H7 (cell line): Measurements from ENCODE around the gene JPT1. TPM values are rescaled to one million over a fixed set of nuclear protein-coding genes. Genes with fewer than 3 reads are reported as not detected.

Source experiments
- DNase-seq: peaks from one replicate; pipeline ENCODE4 v3.0.0; 2012
- H3K27me3 ChIP-seq: 2 replicates; pipeline ENCODE4 v1.6.0; 2011; ENCODE audit warnings: mild to moderate bottlenecking, low read length; ENCODE audit not compliant: control insufficient read depth, insufficient read depth
- H3K36me3 ChIP-seq: replicated peaks from 2 replicates; pipeline ENCODE4 v1.5.1; 2011; ENCODE audit warnings: low read length; ENCODE audit not compliant: control insufficient read depth, insufficient read depth
- H3K4me3 ChIP-seq: 2 replicates; pipeline ENCODE4 v1.5.1; 2011; ENCODE audit warnings: low read depth, mild to moderate bottlenecking, control low read depth, low read length, moderate library complexity; ENCODE audit not compliant: insufficient read depth
- total RNA-seq: library from RNA; depleted of rRNA; stranded (reverse); fragments of >200 nt; shearing (Covaris generic); gene quantifications from 2 replicates; pipeline ENCODE4 v1.2.3, GENCODE V29; 2014; rRNA removed

Gene JPT1, protein sequence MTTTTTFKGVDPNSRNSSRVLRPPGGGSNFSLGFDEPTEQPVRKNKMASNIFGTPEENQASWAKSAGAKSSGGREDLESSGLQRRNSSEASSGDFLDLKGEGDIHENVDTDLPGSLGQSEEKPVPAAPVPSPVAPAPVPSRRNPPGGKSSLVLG
- total RNA-seq = 410 and 454 TPM in 2 replicates

DNA sequence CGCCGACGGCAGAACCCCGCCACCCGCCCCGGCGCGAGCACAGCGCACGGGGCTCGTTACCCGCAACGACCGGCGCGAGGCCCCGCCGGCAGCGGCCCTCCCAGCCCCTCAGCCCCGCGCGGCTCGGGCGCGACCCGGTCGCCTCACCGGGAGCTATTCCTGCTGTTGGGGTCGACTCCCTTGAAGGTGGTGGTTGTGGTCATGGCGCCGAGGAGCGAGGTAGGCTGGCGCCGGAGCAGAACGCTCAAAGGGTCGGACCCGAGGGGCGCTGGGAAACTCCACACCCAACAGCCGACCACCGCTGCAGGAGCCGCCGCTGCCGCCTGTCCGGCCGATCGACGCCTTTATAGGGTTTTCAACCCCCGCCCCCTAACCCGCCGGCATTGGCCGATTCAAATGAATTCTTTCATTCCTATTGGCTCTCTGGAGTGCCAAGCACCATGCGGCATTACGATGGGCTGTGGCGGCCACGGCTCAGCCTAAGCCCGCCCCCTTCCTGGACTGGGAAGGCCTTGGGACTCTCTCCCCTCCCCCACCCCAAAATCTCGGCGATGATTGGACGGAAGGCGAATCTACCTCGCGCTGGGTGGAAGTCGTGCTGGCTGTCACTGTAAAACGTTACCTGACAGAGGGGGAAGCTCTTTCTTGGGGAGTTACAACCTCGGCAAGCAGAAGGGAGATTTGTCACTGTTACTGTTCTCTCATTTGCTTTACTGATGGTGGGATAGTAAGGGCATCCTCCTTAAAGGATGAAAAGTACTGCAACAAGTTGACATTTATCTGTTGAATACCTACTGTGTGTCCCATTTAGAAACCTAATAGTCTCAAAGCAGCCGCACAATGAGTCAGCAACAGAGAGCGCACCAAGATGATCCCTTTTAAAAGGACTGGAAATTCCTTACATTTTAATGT is at the start of gene JPT1:
Gene JPT1 (minus strand): TSS at position 318 of the 912 bp plus-strand sequence. CDS start 115 bp downstream, at position 203.
- peak; percentile 98 for DNase-seq
- Histone ChIP-seq H3K4me3 (peak within 1 kb of the TSS; percentile 99), H3K27me3 (no peaks in the 10 kb centered on the region), H3K36me3 (no peaks in the 10 kb centered on the region)

DNA sequence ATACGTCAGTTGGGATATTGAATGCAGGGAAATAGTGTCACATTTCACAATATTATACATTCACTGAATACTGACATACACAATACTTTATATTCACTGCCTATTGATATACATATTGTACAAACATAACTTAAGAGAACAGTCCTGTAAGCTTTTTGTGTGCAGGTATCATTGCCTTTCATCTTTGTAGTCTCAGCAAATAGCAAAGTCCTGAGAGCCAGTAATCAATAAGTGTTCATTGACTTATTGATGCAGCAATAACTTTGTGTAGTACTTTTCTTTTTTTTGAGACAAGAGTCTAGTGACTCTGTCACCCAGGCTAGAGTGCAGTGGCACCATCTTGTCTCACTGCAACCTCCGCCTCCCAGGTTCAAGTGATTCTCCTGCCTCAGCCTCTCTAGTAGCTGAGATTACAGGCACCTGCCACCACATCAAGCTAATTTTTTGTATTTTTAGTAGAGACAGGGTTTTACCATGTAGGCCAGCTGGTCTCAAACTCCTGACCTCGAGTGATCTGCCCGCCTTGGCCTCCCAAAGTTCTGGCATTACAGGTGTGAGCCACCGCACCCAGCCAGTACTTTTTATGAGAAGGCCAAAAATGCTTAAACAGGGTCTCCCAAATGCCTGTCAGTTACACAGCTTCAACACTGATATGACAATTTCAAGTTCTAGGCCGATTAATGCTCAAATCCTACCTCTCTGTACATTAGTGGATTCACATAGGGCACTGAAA is 45.7 kb upstream of the JPT1 start:
- no peaks in the 10 kb centered on the region for H3K36me3 ChIP-seq
- no peak overlapping the region for H3K4me3 ChIP-seq
- no peaks in the 10 kb centered on the region for H3K27me3 ChIP-seq
- no peak for DNase-seq

DNA sequence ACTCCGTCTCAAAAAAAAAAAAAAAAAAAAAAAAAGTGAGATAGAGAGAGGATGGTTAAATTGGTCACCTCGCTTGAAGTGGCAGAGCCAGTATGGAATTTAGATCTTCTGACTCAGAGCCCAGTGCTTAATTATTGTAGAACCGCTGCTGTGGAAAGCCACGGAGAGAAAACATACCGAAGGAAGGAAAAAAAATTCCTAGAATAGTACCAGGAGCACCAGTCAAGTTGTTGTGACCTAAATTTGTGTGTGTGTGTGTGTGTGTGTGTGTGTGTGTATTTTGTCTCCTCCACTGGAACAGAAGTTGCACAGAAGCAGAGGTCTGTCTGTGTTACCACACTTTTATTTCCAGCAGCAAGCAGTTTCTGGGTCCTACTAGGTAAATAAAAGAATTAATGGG is 40.6 kb upstream of the JPT1 start:
- Histone ChIP-seq H3K27me3 (no peaks in the 10 kb centered on the region), H3K4me3 (no peak overlapping the region), H3K36me3 (no peaks in the 10 kb centered on the region)
- no peak for DNase-seq

DNA sequence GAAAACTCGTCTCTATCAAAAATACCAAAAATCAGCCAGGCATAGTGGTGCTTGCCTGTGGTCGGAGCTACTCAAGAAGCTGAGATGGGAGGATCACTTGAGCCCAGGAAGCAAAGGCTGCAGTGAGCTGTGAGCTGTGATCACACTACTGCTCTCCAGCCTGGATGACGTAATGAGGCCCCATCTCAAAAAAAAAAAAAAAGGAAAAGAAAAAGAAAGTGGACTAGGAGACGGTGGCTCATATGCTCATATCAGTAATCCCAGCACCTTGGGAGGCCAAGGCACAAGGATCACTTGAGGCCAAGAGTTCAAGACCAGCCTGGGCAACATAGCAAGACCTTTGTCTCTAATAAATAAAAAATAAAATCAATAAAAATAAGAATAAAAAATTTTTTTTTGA is 37.3 kb upstream of the JPT1 start:
- Histone ChIP-seq H3K36me3 (no peaks in the 10 kb centered on the region), H3K27me3 (no peaks in the 10 kb centered on the region), H3K4me3 (no peak overlapping the region)
- no peak for DNase-seq

DNA sequence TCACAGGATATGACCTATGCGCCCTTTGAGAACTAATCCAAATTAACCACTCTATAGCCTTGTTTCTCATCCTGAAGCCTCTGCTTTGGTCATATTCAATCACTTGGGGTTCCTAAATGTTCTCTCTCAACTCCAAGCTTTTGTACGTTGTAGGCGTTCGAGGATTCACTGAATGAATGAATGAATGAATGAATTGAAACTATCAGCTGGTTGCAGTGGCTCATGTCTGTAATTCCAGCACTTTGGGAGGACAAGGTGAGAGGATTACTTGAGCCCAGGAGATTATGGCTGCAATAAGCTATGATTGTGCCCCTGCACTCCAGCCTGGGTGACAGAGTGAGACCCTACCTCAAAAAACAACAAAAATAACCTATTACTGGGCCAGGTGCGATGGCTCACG is 34.3 kb upstream of the JPT1 start:
- H3K4me3 ChIP-seq = no peak overlapping the region
- no peaks in the 10 kb centered on the region for H3K27me3 ChIP-seq
- DNase-seq = no peak
- no peaks in the 10 kb centered on the region for H3K36me3 ChIP-seq

DNA sequence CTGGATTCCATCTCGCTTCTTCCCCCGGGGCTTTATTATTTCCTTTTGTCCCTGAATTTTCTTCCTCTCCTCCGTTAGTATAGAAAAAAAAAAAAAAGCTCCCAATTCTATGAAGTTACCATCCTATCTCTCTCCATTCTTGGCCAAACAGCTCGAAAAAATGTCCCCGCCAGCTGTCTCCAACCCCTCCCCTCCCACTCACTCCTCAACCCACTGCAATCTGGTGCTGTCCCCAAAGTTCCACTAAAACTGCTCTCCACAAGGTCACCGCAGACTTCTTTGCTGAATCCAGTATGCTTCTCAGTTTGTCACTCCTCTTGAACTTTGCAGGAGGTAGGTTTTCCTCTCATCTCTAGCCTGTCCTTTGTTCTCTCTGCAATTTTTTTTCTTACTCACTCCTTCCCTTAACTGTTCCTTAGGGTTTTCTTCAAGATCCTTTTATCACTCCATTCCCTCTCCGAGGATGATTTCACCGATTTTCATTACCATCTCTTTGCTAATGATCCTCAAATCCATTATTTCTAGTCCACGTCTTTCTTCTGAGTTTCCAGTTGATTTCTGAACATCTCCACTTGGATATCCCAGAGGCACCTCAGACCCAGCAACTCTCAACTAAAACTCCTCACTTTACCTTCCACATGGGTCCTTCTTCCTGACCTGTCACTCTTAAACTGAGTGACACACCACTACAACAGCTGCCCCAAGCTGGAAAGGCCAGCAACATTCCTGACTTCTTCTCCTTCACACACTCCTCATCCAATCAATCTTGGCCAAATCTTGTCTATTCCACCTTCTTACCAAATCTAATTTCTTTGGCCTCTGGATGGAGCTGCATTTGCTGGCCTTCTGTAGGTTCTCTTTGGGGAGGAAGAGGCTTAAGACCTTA is 29.9 kb upstream of the JPT1 start:
- no peak overlapping the region for H3K4me3 ChIP-seq
- H3K36me3 ChIP-seq = peaks cover 8% of the 10 kb centered on the region
- peak; percentile 3 for DNase-seq
- no peaks in the 10 kb centered on the region for H3K27me3 ChIP-seq

DNA sequence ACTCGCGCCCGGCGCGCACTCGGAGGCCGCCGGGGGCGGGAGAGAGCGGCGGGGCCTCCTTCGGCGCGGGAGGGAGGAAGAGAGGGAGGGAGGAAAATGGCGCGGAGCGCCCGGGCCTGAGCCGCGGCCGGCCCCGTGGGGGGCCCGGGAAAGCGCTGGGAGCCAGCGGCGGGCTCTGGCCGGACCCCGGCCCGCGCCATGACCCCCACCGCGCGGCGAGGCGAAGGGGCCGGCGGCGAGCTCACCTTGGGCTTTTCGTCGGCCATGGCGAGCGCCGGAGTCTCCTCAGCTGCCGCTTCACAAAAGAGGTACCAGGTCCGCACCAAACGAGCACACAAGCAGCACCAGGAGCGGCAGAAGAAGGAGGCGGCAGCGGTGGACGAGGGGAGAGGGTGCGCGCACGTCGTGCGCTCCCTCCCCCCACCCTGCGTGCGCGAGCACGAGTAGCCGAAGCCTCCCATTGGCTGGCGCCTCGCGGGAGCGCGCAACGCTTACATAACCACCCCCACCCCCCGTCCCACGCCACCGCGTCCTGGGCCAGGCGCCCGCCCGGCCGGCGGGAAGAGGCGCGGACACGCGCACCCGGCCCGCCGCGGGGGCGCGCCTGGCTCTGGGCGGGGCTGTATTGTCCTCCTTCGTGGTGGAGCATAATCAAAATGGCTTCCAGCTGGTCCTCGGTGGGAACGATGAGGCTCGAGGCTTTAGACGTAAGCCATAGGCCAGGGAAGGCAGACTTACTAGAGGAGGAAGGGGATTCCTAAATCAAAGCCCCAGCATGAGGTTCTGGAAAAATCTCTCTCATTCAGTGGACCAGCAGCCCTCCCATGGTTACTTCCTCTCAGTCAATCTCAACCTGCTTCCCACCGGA is 28.5 kb upstream of the JPT1 start, which contains the start of gene SUMO2:
Gene SUMO2 (minus strand): TSS at position 391 of the 868 bp plus-strand sequence. CDS start 125 bp downstream, at position 266.
- DNase-seq = peak; percentile 100
- H3K4me3 ChIP-seq = peak within 1 kb of the TSS; percentile 96
- H3K36me3 ChIP-seq = peaks cover 9% of the 10 kb centered on the region
- no peaks in the 10 kb centered on the region for H3K27me3 ChIP-seq

DNA sequence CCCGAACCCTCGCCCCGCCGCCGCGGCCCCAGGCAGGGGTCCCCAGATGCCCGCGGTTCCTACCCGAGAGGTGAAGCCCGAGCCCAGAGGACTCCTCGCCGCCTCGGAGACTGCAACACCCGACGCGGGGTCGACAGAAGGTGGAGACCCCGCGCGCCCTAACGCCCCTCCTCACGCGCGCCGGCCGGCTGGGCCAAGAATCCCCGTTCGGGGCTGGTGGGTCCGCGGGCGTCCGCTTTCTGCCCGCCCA is 27.9 kb upstream of the JPT1 start:
- DNase-seq = no peak
- H3K4me3 ChIP-seq = peak overlapping the region; percentile 96
- peaks cover 9% of the 10 kb centered on the region for H3K36me3 ChIP-seq
- no peaks in the 10 kb centered on the region for H3K27me3 ChIP-seq

DNA sequence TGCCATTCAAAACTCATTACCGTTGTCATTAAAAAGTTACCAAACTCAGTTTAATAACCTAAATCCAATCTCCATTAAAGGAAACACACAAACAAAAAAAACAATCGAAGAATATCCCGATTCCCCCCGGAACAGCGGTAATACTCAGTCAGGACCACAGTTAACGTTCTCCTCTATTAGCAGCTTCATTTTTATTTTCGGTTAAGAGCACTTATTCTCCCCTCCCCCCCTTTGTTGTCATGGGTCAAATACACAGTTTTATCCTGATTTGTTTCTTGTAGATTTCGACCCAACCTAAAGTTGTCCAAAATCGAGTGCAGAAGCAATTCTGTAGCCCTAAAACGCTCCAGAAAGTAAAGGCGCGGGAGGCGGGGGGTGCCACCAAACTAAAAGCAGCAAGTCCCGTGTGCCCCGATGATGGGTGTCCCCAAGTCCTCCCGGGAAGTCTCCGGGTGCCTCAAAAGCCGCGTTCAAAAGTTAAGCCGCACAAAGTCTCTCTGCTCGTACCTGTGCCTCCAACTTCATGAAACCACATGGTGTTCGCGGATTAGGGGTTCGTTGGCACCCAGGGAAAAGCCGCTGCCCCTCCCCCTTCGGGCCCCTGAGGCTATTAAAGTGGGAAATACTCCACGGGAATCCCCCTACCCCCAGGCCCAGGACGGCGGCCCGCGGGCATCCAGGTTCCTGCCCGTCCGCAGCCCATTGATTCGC is 27.5 kb upstream of the JPT1 start:
- peak; percentile 31 for DNase-seq
- H3K4me3 ChIP-seq = peak overlapping the region; percentile 96
- H3K27me3 ChIP-seq = no peaks in the 10 kb centered on the region
- H3K36me3 ChIP-seq = peaks cover 9% of the 10 kb centered on the region

DNA sequence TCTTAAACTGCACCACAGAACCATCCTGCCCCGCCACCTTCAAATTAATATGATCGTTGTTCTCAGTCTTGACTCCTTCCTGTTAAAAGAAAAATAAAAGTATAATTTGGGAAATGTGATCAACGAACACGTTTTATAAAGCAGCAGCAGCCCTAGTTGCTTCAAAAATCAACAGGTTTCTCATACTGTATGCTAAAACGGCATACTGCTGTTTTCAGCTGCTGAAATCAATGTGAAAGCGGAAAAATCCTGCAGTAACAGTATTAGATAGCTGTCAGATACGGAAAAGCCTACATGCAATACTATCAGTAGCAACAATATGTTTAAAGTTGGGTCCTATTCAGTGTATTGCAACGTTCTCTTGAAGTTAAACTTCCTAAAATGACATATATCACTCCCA is 26.8 kb upstream of the JPT1 start:
- H3K4me3 ChIP-seq = peak overlapping the region; percentile 96

DNA sequence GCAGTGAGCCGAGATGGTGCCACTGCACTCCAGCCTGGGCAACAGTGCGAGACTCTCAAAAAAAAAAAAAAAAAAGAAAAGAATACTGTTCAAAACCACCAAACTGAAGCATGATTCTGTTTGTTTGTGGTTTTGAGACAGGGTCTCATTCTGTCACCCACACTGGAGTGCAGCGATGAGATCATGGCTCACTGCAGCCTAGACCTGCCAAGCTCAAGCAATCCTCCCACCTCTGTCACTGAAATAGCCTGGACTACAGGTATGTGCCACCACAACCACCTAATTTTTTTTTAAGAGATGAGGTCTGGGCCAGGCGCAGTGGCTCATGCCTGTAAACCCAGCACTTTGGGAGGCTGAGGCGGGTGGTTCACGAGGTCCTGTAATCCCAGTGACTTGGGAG is 24.1 kb upstream of the JPT1 start:
- Histone ChIP-seq H3K36me3 (peaks cover 24% of the 10 kb centered on the region), H3K27me3 (no peaks in the 10 kb centered on the region), H3K4me3 (no peak overlapping the region)
- no peak for DNase-seq

More for the DNA sequence above, 26.8 kb upstream of the JPT1 start:
- Histone ChIP-seq H3K36me3 (peaks cover 10% of the 10 kb centered on the region), H3K27me3 (no peaks in the 10 kb centered on the region)
- DNase-seq = peak; percentile 4

DNA sequence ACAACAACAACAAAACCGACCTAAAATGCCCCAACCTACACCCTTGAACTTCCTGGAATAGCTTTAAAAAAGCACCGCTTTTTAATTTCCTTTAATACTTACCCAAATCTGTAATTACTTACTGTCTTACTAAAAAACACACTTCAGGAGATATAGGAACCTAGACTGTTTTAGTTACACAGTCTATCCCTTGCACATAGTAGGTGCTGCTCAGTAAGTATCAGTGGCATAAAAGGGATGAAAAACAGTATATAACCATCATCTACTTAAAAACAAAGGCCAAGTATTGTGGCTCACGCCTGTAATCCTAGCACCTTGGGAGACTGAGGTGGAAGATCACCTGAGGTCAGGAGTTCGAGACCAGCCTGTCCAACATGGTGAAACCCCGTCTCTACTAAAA is 22.3 kb upstream of the JPT1 start:
- Histone ChIP-seq H3K27me3 (no peaks in the 10 kb centered on the region), H3K36me3 (peaks cover 29% of the 10 kb centered on the region), H3K4me3 (no peak overlapping the region)
- DNase-seq = no peak

DNA sequence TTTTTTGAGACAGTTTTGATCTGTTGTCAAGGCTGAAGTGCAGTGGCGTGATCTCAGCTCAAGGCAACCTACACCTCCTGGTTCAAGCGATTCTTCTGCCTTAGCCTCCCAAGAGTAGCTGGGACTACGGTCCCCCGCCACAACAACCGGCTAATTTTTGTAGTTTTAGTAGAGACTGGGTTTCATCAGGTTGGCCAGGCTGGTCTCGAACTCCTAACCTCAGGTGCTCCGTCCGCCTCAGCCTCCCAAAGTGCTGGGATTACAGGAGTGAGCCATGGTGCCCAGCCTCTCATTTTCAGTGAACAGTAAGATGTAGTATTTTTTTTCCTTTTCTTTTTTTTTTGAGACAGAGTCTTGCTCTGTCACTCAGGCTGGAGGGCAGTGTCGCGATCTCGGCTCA is 20.7 kb upstream of the JPT1 start:
- DNase-seq = no peak
- Histone ChIP-seq H3K27me3 (no peaks in the 10 kb centered on the region), H3K4me3 (no peak overlapping the region), H3K36me3 (peaks cover 25% of the 10 kb centered on the region)
